Gastrocnemius medialis (tissue), 4 donors: ENCODE data around the gene ZNF292.

Experiments
- CTCF ChIP-seq, 5 experiments: fragments of 450-650 bp in 3 of 5; fragments of 200-600 bp in 2 of 5; sonication (generic) in 2 of 5; IDR thresholded peaks in 4 of 5; conservative IDR thresholded peaks in 1 of 5; 1 replicate in 4 of 5; 2 replicates in 1 of 5; pipeline ENCODE4 v1.5.1; 2016 to 2019; ENCODE audit warnings: antibody characterized with exemption in 5 of 5, mild to moderate bottlenecking in 3 of 5, moderate library complexity in 3 of 5
- POLR2A ChIP-seq, 2 donors: fragments of 450-650 bp; IDR thresholded peaks; one replicate each; pipeline ENCODE4 v1.6.1; 2017; ENCODE audit warnings: antibody characterized with exemption in 2 of 2, mild to moderate bottlenecking in 2 of 2, moderate library complexity in 2 of 2

- TF ChIP-seq CTCF (IDR thresholded peaks at IDR 0.05 in 4 of 5, conservative IDR thresholded peaks at IDR 0.05 in 1 of 5) = no peak
- no peak for TF ChIP-seq POLR2A (IDR thresholded peaks at IDR 0.05)
Measured at GRCh38 chr6:87242311-87242710, 86.9 kb downstream of the ZNF292 start.
